ENCODE results near the gene ZBTB48. TPM values are rescaled to one million over a fixed set of nuclear protein-coding genes. Genes with fewer than 3 reads are reported as not detected.

The ZBTB48 gene
- total RNA-seq, 1 experiment from 2014 or later: 24.4 TPM

DNA sequence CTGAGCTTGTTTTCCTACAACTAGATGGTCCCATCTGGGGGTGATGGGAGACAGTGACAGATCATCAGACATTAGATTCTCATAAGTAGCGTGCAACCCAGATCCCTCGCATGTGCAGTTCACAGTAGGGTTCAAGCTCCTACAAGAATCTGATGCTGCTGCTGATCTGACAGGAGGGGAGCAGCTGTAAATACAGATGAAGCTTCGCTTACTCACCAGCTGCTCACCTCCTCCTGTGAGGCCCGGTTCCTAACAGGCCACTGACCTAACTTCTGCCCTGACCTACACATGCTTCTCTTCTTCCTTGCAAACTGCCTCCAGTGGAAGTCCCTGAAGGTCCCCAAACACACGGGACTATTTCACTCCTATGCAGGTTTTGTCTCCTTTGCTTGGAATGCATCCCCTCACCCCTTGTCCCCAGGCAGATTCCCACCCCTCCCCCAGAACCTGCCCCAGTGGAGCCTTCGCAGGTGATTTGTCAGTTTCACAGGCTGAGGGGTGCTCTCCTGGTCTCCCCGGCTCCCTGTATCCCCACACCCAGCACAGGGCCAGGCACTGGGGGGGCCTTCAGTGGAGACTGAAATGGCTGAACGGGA, 5.7 kb upstream of the ZBTB48 start:
- Mint-ChIP-seq H3K9me3 (ENCODE audit: low read depth, unreplicated experiment) (no peaks in the 10 kb centered on the region), H3K4me3 (ENCODE audit: low read depth, unreplicated experiment) (no peak overlapping the region), H3K27ac (ENCODE audit: unreplicated experiment) (no peak overlapping the region), H3K36me3 (ENCODE audit: insufficient read depth, unreplicated experiment) (peaks cover 4% of the 10 kb centered on the region), H3K27me3 (ENCODE audit: unreplicated experiment) (peaks cover 44% of the 10 kb centered on the region), H3K4me1 (ENCODE audit: low read depth, unreplicated experiment) (peaks cover 5% of the 10 kb centered on the region)
- CTCF ChIA-PET: interaction anchor here (0.6 kb wide), 1 partner anchor 13 kb away, joined by 3 read pairs; no protein-coding TSS in a partner anchor
- intact Hi-C loops (cut with micrococcal nuclease; ENCODE audit: unreplicated experiment): no loop called here
- TF ChIP-seq, protein P1, sequence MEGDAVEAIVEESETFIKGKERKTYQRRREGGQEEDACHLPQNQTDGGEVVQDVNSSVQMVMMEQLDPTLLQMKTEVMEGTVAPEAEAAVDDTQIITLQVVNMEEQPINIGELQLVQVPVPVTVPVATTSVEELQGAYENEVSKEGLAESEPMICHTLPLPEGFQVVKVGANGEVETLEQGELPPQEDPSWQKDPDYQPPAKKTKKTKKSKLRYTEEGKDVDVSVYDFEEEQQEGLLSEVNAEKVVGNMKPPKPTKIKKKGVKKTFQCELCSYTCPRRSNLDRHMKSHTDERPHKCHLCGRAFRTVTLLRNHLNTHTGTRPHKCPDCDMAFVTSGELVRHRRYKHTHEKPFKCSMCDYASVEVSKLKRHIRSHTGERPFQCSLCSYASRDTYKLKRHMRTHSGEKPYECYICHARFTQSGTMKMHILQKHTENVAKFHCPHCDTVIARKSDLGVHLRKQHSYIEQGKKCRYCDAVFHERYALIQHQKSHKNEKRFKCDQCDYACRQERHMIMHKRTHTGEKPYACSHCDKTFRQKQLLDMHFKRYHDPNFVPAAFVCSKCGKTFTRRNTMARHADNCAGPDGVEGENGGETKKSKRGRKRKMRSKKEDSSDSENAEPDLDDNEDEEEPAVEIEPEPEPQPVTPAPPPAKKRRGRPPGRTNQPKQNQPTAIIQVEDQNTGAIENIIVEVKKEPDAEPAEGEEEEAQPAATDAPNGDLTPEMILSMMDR (IDR thresholded peaks at IDR 0.05; ENCODE audit: unreplicated experiment): no peak
- BruUV-seq (replicated peaks): no TSS peak
- no peak for DNase-seq

DNA sequence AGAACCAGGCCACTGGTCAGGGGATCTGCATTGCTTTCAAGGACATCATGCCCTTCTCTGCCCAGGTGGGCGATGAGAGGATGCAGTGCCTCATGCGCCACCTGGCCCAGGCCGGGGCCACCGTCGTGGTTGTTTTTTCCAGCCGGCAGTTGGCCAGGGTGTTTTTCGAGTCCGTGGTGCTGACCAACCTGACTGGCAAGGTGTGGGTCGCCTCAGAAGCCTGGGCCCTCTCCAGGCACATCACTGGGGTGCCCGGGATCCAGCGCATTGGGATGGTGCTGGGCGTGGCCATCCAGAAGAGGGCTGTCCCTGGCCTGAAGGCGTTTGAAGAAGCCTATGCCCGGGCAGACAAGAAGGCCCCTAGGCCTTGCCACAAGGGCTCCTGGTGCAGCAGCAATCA, 5.0 kb upstream of the ZBTB48 start:
- Mint-ChIP-seq H3K4me1 (ENCODE audit: low read depth, unreplicated experiment) (peaks cover 9% of the 10 kb centered on the region), H3K36me3 (ENCODE audit: insufficient read depth, unreplicated experiment) (peaks cover 10% of the 10 kb centered on the region), H3K9me3 (ENCODE audit: low read depth, unreplicated experiment) (no peaks in the 10 kb centered on the region), H3K27ac (ENCODE audit: unreplicated experiment) (no peak overlapping the region), H3K4me3 (ENCODE audit: low read depth, unreplicated experiment) (no peak overlapping the region), H3K27me3 (ENCODE audit: unreplicated experiment) (peaks cover 37% of the 10 kb centered on the region)
- CTCF ChIA-PET: no interaction called here
- DNase-seq: no peak
- TF ChIP-seq, protein P1 (IDR thresholded peaks at IDR 0.05; ENCODE audit: unreplicated experiment): no peak
- intact Hi-C loops (cut with micrococcal nuclease; ENCODE audit: unreplicated experiment): no loop called here
- BruUV-seq (replicated peaks): no TSS peak

DNA sequence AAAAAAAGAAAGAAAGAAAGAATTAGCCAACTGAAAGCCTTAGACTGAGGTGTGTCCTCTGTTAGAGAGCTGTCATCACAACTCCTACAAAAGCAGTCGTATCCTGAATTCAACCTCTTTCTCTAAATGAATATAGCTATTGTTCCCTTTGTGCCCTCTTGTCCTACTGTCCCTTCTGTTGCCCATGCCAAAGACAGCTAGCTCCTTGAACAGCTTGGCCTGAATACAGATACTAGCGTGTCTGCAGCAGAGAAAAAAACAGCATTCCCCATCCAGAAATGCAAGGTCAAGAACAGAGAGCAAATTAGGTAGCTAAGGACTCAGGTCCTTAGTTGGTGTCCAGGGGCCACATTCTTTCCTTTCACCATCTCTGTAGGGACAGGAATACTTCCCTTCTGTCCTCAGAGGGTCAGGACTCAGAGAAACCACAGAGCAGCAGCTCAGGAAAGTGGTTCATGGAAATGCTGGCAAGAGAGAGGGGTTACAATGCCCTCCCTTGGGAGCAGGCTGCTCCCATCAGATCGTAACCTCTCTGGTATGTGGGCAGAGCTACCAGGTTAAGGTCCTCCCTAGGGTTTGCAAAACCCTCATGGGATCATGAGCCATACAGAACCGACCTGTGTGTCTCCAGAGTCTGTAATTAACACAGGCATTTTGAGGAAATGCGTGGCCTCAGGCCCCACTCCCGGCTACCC, 1.8 kb upstream of the ZBTB48 start:
- no peak overlapping the region for H3K27ac Mint-ChIP-seq (ENCODE audit: unreplicated experiment)
- intact Hi-C loops (cut with micrococcal nuclease; ENCODE audit: unreplicated experiment): no loop called here
- CTCF ChIA-PET: no interaction called here
- H3K4me3 Mint-ChIP-seq (ENCODE audit: low read depth, unreplicated experiment): no peak overlapping the region
- TF ChIP-seq, protein P1 (IDR thresholded peaks at IDR 0.05; ENCODE audit: unreplicated experiment): no peak
- H3K9me3 Mint-ChIP-seq (ENCODE audit: low read depth, unreplicated experiment): no peaks in the 10 kb centered on the region
- peaks cover 33% of the 10 kb centered on the region for H3K36me3 Mint-ChIP-seq (ENCODE audit: insufficient read depth, unreplicated experiment)
- DNase-seq: no peak
- no TSS peak for BruUV-seq (replicated peaks)
- H3K27me3 Mint-ChIP-seq (ENCODE audit: unreplicated experiment): peaks cover 5% of the 10 kb centered on the region
- H3K4me1 Mint-ChIP-seq (ENCODE audit: low read depth, unreplicated experiment): peaks cover 9% of the 10 kb centered on the region

DNA sequence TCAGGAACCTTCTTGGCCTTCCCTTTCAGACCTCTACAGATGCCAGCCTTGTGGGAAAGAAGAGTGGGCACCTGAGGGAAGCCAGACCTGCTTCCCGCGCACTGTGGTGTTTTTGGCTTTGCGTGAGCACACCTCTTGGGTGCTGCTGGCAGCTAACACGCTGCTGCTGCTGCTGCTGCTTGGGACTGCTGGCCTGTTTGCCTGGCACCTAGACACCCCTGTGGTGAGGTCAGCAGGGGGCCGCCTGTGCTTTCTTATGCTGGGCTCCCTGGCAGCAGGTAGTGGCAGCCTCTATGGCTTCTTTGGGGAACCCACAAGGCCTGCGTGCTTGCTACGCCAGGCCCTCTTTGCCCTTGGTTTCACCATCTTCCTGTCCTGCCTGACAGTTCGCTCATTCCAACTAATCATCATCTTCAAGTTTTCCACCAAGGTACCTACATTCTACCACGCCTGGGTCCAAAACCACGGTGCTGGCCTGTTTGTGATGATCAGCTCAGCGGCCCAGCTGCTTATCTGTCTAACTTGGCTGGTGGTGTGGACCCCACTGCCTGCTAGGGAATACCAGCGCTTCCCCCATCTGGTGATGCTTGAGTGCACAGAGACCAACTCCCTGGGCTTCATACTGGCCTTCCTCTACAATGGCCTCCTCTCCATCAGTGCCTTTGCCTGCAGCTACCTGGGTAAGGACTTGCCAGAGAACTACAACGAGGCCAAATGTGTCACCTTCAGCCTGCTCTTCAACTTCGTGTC, 995 bp upstream of the ZBTB48 start:
- H3K27ac Mint-ChIP-seq (ENCODE audit: unreplicated experiment): peak overlapping the region; percentile 92
- intact Hi-C loops (cut with micrococcal nuclease; ENCODE audit: unreplicated experiment): no loop called here
- no peaks in the 10 kb centered on the region for H3K27me3 Mint-ChIP-seq (ENCODE audit: unreplicated experiment)
- no peaks in the 10 kb centered on the region for H3K9me3 Mint-ChIP-seq (ENCODE audit: low read depth, unreplicated experiment)
- H3K4me1 Mint-ChIP-seq (ENCODE audit: low read depth, unreplicated experiment): peaks cover 9% of the 10 kb centered on the region
- peaks cover 34% of the 10 kb centered on the region for H3K36me3 Mint-ChIP-seq (ENCODE audit: insufficient read depth, unreplicated experiment)
- DNase-seq: no peak
- CTCF ChIA-PET: no interaction called here
- TF ChIP-seq, protein P1 (IDR thresholded peaks at IDR 0.05; ENCODE audit: unreplicated experiment): no peak
- peak overlapping the region; percentile 96 for H3K4me3 Mint-ChIP-seq (ENCODE audit: low read depth, unreplicated experiment)
- BruUV-seq (replicated peaks): no TSS peak

Data from Calu3 (cell line).